MV-4-11 (cell line): Measurements from ENCODE around the gene PPARD.

Source experiments
- DNase-seq: peaks from one replicate; lab custom pipeline; 2025; lab: John Stamatoyannopoulos, UW

Gene PPARD

DNA sequence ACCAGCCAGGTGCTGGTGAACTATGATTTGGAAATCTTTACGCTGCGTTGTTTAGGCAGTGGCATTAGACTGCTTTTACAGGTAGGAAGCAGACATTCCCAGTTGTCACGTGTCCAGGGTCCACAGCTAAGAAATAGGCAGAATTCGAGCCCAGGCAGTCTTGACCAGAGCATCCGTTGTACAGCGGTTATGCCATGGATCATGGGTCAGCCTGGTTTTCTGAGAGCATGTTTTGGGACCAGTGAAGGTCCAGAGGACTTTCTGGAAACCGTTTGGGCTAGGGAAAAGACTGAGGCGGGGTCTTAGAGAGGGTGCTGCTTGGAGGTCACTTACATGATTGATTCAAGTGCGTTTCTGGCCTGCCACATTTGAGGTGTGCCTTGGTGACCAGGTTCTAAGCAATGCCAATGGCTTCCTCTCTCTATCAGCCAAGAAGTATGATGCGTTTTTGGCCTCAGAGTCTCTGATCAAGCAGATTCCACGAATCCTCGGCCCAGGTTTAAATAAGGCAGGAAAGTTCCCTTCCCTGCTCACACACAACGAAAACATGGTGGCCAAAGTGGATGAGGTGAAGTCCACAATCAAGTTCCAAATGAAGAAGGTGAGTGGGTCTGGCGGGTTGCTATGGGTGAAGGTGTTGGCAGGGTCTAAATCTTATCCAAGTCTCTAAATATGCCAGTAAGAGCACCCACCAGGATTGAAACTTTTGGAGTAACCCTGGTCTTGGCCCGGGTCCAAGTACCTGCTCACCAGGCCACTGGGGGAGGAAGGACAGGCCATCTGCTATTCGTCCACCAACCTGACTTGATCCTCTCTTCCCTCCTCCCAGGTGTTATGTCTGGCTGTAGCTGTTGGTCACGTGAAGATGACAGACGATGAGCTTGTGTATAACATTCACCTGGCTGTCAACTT is 127.6 kb downstream of the PPARD start:
- DNase-seq = no peak

DNA sequence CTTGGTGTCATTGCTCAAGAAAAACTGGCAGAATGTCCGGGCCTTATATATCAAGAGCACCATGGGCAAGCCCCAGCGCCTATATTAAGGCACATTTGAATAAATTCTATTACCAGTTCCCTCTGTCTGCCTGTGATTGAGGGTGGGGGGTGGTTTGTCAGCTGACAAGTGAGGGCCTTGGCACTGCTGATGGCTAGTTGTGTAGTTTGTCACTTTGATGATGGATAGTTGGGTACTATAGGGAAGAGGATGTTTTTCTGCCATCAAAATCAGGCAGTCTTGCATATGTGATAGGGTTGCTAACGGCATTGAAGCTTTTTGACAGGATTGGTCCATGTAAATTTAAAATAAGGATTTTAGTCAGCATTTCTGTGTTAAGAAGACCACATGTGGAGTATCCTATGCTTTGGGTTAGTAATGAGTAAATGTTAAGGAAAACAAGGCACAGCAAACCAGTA is 128.3 kb downstream of the PPARD start:
- no peak for DNase-seq

GRCh38 chr6:35471836-35472345 is 129.5 kb downstream of the PPARD start:
- no peak for DNase-seq

- peak; percentile 22 for DNase-seq
Observed at GRCh38 chr6:35473075-35473849, 130.9 kb downstream of the PPARD start.

- DNase-seq = no peak
Observed at GRCh38 chr6:35473850-35474130, 131.4 kb downstream of the PPARD start.

- DNase-seq = no peak
Observed at GRCh38 chr6:35474131-35474941, 132.0 kb downstream of the PPARD start.

GRCh38 chr6:35474942-35475570 is 132.7 kb downstream of the PPARD start:
- no peak for DNase-seq

DNA sequence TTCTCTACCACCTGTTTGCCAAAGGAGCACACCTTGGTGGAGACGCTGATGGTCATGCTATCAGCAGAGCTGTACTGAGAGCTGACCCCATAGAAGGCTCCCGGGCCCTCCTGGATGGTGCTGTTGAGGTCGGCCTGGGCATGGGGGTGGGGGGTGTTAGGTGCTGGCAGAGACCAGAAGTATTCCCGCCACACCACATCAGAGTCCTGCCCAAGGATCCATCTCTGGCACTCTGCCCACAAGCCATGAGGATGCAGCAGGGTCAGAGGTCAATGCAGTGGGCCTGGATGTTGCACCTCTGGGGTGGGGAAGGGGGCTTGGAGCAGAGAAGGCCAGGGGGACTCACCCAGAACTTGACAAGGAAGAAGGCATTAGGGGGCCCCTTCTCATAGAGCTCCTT is 133.2 kb downstream of the PPARD start:
- no peak for DNase-seq

DNA sequence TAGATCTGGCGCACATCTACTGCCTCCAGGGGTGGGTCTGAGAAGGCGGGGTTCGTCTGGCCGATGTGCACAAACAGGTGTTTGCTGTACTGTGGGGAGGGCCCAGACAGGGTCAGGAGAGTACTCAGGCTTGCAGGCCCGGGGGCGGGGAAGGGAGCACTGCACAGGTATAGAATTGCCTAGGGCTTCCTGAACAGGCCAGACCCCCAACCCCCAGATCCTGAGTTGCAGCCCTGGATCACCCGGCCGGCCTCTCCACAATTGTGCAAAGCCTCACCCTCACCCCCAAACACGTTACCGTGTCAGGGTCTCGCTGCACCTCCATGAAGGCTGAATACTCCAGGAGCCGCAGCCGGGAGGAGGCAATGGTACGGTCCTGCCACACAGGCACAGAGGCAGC is 133.6 kb downstream of the PPARD start:
- DNase-seq = no peak

GRCh38 chr6:35477028-35477427 is 134.7 kb downstream of the PPARD start:
- DNase-seq = no peak
